HepG2 (cell line): ENCODE results near the gene SLC35B2. TPM values are rescaled to one million over a fixed set of nuclear protein-coding genes. Genes with fewer than 3 reads are reported as not detected.
A peak's percentile ranks its signal among the peaks of the same experiment; 100 is the strongest.

ENCODE experiments used
- CREB3 ChIP-seq: sonication (generic); formaldehyde crosslinking; IDR thresholded peaks from 2 replicates; pipeline ENCODE4 v1.5.0; 2020; ENCODE audit warnings: missing genetic modification reagents
- MIXL1 ChIP-seq: IDR thresholded peaks from 2 replicates; pipeline ENCODE4 v1.6.1; 2016
- NFAT5 ChIP-seq: sonication (generic); formaldehyde crosslinking; IDR thresholded peaks from 2 replicates; pipeline ENCODE4 v1.4.0; 2020; ENCODE audit warnings: missing genetic modification reagents
- THAP11 ChIP-seq: IDR thresholded peaks from 2 replicates; pipeline ENCODE4 v1.6.1; 2016; ENCODE audit warnings: missing biosample characterization, missing genetic modification reagents
- ZNF530 ChIP-seq: sonication (generic); formaldehyde crosslinking; IDR thresholded peaks from 2 replicates; pipeline ENCODE4 v1.5.0; 2020; ENCODE audit warnings: low read depth, mild to moderate bottlenecking, missing genetic modification reagents
- ZNF687 ChIP-seq: sonication (generic); formaldehyde crosslinking; IDR thresholded peaks from 2 replicates; pipeline ENCODE4 v1.5.1; 2020; ENCODE audit warnings: mild to moderate bottlenecking, missing genetic modification reagents, moderate library complexity
- ZNF740 ChIP-seq: sonication (generic); formaldehyde crosslinking; IDR thresholded peaks from 2 replicates; pipeline ENCODE4 v1.4.0; 2020; ENCODE audit warnings: missing genetic modification reagents
- ZNF891 ChIP-seq: sonication (generic); formaldehyde crosslinking; IDR thresholded peaks from 2 replicates; pipeline ENCODE4 v1.5.0; 2020; ENCODE audit warnings: mild to moderate bottlenecking, missing genetic modification reagents
- polyA plus RNA-seq, 8 experiments: library from polyadenylated mRNA; depleted of rRNA in 3 of 8; stranded (reverse) in 7 of 8; unstranded in 1 of 8; fragments of >200 nt; fragmentation: Illumina TruSeq in 4 of 8; extraction: Trizol in 4 of 8; gene quantifications; 2 replicates each; pipeline versions ENCODE4 v1.2.1 to v1.2.3, GENCODE V29; 2011 to 2016; ENCODE audit warnings: low read depth in 4 of 8, missing spikeins in 1 of 8, mixed read lengths in 1 of 8; ENCODE audit not compliant: insufficient read depth in 1 of 8
- total RNA-seq, 5 experiments: library from RNA; depleted of rRNA; stranded (reverse); fragments of >200 nt; fragmentation: Illumina TruSeq; extraction: Trizol; gene quantifications; 2 replicates each; pipeline ENCODE4 v1.2.3, GENCODE V29; 2016; ENCODE audit warnings: low read depth in 1 of 5
- TF ChIP-seq, protein P1 (sequence below): sonication (generic); formaldehyde crosslinking; IDR thresholded peaks from 2 replicates; pipeline ENCODE4 v1.4.0; 2020; ENCODE audit warnings: missing genetic modification reagents, mild to moderate bottlenecking, borderline replicate concordance
- TF ChIP-seq, protein P2 (sequence below): sonication (generic); formaldehyde crosslinking; IDR thresholded peaks from 2 replicates; pipeline ENCODE4 v1.9.0; 2021; ENCODE audit warnings: missing genetic modification reagents, borderline replicate concordance

The SLC35B2 gene
- total and polyA plus RNA-seq, 2 of the 13 experiments (the other 11 are each of a cell fraction or from before 2014, with no cell fraction given), result 61.1 to 148 TPM

- TF ChIP-seq, protein P1, sequence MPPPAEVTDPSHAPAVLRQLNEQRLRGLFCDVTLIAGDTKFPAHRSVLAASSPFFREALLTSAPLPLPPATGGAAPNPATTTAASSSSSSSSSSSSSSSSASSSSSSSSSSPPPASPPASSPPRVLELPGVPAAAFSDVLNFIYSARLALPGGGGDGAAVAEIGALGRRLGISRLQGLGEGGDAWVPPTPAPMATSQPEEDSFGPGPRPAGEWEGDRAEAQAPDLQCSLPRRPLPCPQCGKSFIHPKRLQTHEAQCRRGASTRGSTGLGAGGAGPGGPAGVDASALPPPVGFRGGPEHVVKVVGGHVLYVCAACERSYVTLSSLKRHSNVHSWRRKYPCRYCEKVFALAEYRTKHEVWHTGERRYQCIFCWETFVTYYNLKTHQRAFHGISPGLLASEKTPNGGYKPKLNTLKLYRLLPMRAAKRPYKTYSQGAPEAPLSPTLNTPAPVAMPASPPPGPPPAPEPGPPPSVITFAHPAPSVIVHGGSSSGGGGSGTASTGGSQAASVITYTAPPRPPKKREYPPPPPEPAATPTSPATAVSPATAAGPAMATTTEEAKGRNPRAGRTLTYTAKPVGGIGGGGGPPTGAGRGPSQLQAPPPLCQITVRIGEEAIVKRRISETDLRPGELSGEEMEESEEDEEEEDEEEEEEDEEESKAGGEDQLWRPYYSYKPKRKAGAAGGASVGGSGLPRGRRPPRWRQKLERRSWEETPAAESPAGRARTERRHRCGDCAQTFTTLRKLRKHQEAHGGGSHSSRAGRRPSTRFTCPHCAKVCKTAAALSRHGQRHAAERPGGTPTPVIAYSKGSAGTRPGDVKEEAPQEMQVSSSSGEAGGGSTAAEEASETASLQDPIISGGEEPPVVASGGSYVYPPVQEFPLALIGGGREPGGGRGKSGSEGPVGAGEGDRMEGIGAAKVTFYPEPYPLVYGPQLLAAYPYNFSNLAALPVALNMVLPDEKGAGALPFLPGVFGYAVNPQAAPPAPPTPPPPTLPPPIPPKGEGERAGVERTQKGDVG (CRISPR knock-in tag), result peak; percentile 41; the same call in 1 of the 2 replicates
- TF ChIP-seq ZNF687 (CRISPR knock-in tag) (peak; percentile 96), CREB3 (CRISPR knock-in tag) (peak; percentile 85; the same call in 1 of the 2 replicates), MIXL1 (CRISPR knock-in tag) (no peak), NFAT5 (CRISPR knock-in tag) (peak; percentile 84; the same call in 1 of the 2 replicates), ZNF891 (0 out of 2 replicates have a peak, but pooled peaks have one; percentile 36), ZNF740 (CRISPR knock-in tag) (no peak), THAP11 (CRISPR knock-in tag) (peak; percentile 38; the same call in 1 of the 2 replicates), ZNF530 (CRISPR knock-in tag) (no peak)
- TF ChIP-seq, protein P2, sequence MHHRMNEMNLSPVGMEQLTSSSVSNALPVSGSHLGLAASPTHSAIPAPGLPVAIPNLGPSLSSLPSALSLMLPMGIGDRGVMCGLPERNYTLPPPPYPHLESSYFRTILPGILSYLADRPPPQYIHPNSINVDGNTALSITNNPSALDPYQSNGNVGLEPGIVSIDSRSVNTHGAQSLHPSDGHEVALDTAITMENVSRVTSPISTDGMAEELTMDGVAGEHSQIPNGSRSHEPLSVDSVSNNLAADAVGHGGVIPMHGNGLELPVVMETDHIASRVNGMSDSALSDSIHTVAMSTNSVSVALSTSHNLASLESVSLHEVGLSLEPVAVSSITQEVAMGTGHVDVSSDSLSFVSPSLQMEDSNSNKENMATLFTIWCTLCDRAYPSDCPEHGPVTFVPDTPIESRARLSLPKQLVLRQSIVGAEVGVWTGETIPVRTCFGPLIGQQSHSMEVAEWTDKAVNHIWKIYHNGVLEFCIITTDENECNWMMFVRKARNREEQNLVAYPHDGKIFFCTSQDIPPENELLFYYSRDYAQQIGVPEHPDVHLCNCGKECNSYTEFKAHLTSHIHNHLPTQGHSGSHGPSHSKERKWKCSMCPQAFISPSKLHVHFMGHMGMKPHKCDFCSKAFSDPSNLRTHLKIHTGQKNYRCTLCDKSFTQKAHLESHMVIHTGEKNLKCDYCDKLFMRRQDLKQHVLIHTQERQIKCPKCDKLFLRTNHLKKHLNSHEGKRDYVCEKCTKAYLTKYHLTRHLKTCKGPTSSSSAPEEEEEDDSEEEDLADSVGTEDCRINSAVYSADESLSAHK (CRISPR knock-in tag), result no peak; the same call in 1 of the 2 replicates
These were observed 38.1 kb downstream of the SLC35B2 start (continued) for GRCh38 chr6:44219053-44219814.
